ENCODE results near the gene UPK2.

DNA sequence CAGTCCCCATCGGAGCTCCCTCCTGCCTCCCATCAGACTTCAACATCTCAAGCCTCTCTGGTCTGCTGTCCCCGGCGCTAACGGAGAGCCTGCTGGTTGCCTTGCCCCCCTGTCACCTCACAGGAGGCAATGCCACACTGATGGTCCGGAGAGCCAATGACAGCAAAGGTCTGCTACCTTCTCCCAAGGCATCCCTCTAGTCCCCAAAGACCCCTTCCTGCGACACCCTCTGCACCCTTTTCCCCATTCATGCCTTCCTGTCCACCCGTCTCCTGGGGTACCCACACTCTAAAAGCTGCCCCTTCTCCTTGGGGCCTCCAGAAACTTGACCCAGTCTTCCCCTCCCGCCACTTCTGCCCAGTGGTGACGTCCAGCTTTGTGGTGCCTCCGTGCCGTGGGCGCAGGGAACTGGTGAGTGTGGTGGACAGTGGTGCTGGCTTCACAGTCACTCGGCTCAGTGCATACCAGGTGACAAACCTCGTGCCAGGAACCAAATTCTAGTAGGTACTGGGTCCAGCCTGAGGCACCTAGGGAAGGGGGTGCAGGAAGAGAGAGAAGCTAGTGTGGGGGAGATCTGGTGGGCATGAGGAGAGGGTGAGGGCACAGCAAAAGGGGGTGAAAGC lies 860 bp downstream of the UPK2 start:
- TF ChIP-seq, protein P1, sequence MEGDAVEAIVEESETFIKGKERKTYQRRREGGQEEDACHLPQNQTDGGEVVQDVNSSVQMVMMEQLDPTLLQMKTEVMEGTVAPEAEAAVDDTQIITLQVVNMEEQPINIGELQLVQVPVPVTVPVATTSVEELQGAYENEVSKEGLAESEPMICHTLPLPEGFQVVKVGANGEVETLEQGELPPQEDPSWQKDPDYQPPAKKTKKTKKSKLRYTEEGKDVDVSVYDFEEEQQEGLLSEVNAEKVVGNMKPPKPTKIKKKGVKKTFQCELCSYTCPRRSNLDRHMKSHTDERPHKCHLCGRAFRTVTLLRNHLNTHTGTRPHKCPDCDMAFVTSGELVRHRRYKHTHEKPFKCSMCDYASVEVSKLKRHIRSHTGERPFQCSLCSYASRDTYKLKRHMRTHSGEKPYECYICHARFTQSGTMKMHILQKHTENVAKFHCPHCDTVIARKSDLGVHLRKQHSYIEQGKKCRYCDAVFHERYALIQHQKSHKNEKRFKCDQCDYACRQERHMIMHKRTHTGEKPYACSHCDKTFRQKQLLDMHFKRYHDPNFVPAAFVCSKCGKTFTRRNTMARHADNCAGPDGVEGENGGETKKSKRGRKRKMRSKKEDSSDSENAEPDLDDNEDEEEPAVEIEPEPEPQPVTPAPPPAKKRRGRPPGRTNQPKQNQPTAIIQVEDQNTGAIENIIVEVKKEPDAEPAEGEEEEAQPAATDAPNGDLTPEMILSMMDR (IDR thresholded peaks at IDR 0.05 in 8 of 11, conservative IDR thresholded peaks at IDR 0.05 in 3 of 11), result peak in 5 of 11 experiments; percentile 4 to 68 (median 51)
- TF ChIP-seq POLR2AphosphoS5 (IDR thresholded peaks at IDR 0.05) (no peak), POLR2A (IDR thresholded peaks at IDR 0.05) (no peak)
